Measurements from ENCODE around the gene SAMM50.

SAMM50 gene

DNA sequence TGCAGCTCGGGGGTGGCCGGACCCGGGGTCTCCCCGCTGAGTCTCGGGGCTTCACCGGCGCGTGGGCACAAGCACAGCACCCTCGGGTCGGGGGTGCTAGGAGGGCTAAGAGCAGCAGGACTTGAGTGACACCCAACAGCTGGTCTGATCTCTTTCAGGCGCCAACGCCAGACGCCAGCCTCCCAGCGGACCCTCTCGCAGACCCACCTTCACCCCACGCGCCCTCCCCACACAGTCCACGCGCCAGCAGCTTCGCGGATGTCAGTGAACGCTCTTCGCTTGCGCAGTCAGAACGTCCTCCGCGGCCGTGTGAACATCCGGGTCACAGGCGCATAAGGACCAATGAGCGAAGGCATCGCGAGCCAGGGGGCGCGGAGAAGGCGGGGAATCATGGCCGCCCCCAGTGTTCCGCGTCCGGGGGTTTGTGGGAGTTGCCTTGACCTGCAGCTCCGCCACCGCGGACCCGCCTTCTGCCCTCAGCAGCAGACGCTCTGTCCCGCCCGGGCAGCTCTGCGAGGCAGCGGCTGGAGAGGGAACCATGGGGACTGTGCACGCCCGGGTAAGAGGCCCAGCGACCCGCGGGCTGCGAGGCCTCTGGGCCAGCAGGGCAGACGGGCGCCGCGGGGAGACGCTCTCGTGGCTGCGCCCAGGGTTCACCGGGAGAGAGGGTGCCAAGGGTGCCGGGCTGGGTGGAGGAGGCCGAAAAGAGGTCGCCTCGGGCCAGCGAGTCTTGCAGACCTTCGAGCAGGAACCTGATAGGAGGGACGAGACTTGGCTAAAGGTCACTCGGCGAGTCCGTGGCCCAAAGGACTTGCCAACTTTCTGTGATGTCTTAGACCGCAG, at the start of gene SAMM50:
SAMM50 (plus strand) TSS at position 403 of the 843 bp plus-strand sequence; CDS start at position 539, 136 bp downstream.
- Mint-ChIP-seq H3K9me3 (ENCODE audit: low read depth) (no peaks in the 10 kb centered on the region), H3K4me1 (ENCODE audit: low read depth) (peaks cover 38% of the 10 kb centered on the region), H3K4me3 (peak within 1 kb of the TSS; percentile 99), H3K36me3 (no peaks in the 10 kb centered on the region), H3K27ac (peak within 1 kb of the TSS; percentile 96), H3K27me3 (no peaks in the 10 kb centered on the region)

GRCh38 chr22:43905681-43906080, 49.6 kb upstream of the SAMM50 start:
- Mint-ChIP-seq H3K9me3 (ENCODE audit: low read depth) (no peaks in the 10 kb centered on the region), H3K27me3 (peaks cover 6% of the 10 kb centered on the region), H3K27ac (no peak overlapping the region), H3K4me1 (ENCODE audit: low read depth) (no peaks in the 10 kb centered on the region), H3K4me3 (no peak overlapping the region), H3K36me3 (no peaks in the 10 kb centered on the region)

DNA sequence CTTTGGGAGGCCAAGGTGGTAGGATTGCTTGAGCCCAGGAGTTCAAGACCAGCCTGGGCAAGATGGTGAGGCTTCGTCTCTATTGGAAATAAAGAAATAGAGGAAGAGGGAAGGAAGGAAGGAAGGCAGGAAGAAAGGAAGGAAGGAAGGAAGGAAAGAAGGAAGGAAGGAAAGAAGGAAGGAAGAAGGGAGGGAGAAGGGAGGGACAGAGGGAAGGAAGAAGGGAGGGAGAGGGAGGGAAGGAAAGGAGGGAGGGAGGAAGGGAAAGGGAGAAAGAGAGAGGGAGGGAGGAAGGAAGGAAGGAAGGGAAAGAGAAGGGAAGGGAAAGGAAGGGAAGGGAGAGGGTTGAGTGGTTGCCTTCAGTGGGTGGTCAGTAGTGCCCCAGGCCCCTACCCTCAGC, 45.5 kb upstream of the SAMM50 start:
- Mint-ChIP-seq H3K27me3 (peaks cover 2% of the 10 kb centered on the region), H3K36me3 (no peaks in the 10 kb centered on the region), H3K4me1 (ENCODE audit: low read depth) (no peaks in the 10 kb centered on the region), H3K9me3 (ENCODE audit: low read depth) (no peaks in the 10 kb centered on the region), H3K4me3 (no peak overlapping the region), H3K27ac (no peak overlapping the region)

GRCh38 chr22:43910178-43910695, 45.0 kb upstream of the SAMM50 start:
- Mint-ChIP-seq H3K4me1 (ENCODE audit: low read depth) (no peaks in the 10 kb centered on the region), H3K4me3 (no peak overlapping the region)

GRCh38 chr22:43911351-43911750, 43.9 kb upstream of the SAMM50 start:
- Mint-ChIP-seq H3K27me3 (no peaks in the 10 kb centered on the region), H3K27ac (no peak overlapping the region), H3K36me3 (no peaks in the 10 kb centered on the region), H3K4me1 (ENCODE audit: low read depth) (no peaks in the 10 kb centered on the region), H3K9me3 (ENCODE audit: low read depth) (no peaks in the 10 kb centered on the region), H3K4me3 (no peak overlapping the region)

More at GRCh38 chr22:43910178-43910695, 45.0 kb upstream of the SAMM50 start:
- Mint-ChIP-seq H3K27ac (peak overlapping the region; percentile 22), H3K36me3 (no peaks in the 10 kb centered on the region), H3K27me3 (peaks cover 2% of the 10 kb centered on the region), H3K9me3 (ENCODE audit: low read depth) (no peaks in the 10 kb centered on the region)

- Mint-ChIP-seq H3K36me3 (no peaks in the 10 kb centered on the region), H3K4me1 (ENCODE audit: low read depth) (no peaks in the 10 kb centered on the region), H3K27me3 (peaks cover 8% of the 10 kb centered on the region), H3K4me3 (no peak overlapping the region), H3K27ac (no peak overlapping the region), H3K9me3 (ENCODE audit: low read depth) (no peaks in the 10 kb centered on the region)
Observed at GRCh38 chr22:43917521-43917920, 37.7 kb upstream of the SAMM50 start.

- Mint-ChIP-seq H3K4me1 (ENCODE audit: low read depth) (peaks cover 4% of the 10 kb centered on the region), H3K27ac (no peak overlapping the region), H3K4me3 (no peak overlapping the region), H3K9me3 (ENCODE audit: low read depth) (no peaks in the 10 kb centered on the region), H3K27me3 (peaks cover 8% of the 10 kb centered on the region), H3K36me3 (no peaks in the 10 kb centered on the region)
Observed at GRCh38 chr22:43919106-43919973, 35.9 kb upstream of the SAMM50 start.

DNA sequence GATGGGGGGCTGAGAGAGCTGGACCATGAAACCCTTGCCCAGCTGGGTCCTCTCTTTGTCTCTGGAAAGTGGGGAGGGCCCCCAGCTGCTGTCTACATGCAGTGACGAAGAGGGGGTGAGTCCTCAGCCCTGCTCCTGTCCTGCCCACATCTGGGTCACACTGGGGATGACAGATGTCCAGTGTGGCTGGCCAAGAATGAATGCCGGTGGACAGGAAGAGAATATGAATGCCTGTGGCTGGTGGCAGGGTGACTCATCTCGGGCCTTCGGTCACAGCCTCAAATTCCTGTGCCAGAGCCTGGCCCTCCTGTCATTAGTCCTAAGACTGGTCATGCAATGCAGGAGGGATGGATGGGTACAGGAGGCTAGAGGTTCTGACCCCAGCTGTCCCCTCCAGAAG, 33.9 kb upstream of the SAMM50 start:
- H3K27ac Mint-ChIP-seq: no peak overlapping the region
- peaks cover 8% of the 10 kb centered on the region for H3K27me3 Mint-ChIP-seq
- no peaks in the 10 kb centered on the region for H3K9me3 Mint-ChIP-seq (ENCODE audit: low read depth)
- H3K4me3 Mint-ChIP-seq: no peak overlapping the region
- peaks cover 4% of the 10 kb centered on the region for H3K4me1 Mint-ChIP-seq (ENCODE audit: low read depth)
- no peaks in the 10 kb centered on the region for H3K36me3 Mint-ChIP-seq

DNA sequence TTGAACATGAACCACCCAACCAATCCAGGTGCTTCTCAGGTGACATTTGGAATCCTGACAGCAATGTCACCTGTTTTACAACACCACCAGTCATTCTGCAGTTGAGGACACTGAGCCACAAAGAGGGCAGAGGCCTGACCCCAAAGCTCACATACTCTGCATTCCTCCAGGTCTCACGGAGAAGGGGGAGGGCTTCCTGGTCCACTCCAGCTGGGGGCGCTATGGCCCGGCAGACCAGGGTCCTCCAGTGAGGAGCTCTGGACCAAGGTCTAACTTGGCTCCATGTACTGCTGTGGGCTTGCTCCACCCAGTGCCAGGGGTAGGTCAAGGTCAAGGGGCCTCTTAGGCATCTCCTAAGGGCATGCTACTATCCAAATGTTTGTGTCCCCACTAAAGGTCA, 33.1 kb upstream of the SAMM50 start:
- Mint-ChIP-seq H3K4me3 (no peak overlapping the region), H3K36me3 (no peaks in the 10 kb centered on the region), H3K27ac (no peak overlapping the region), H3K9me3 (ENCODE audit: low read depth) (no peaks in the 10 kb centered on the region), H3K27me3 (peaks cover 5% of the 10 kb centered on the region), H3K4me1 (ENCODE audit: low read depth) (peaks cover 4% of the 10 kb centered on the region)

DNA sequence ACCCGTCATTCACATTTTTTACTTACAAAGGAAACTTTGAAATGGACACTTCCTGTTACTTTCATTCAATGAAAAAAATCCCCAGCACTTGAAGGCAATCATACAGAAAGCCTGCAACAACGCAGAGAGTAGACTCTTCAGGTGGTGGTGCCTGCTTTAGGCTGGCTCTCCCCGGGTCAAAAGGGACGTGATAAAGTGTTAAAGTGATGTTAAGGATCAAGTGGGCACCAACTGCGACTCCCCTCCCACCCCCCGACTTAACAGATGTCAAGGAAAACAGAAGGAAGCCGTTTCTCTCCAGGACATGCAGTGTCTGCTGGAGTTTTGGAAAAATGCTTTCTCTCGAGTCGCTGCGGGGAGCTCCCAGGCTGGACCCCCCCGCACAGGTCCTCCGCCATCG, 32.1 kb upstream of the SAMM50 start:
- Mint-ChIP-seq H3K9me3 (ENCODE audit: low read depth) (no peaks in the 10 kb centered on the region), H3K36me3 (no peaks in the 10 kb centered on the region), H3K27ac (no peak overlapping the region)

DNA sequence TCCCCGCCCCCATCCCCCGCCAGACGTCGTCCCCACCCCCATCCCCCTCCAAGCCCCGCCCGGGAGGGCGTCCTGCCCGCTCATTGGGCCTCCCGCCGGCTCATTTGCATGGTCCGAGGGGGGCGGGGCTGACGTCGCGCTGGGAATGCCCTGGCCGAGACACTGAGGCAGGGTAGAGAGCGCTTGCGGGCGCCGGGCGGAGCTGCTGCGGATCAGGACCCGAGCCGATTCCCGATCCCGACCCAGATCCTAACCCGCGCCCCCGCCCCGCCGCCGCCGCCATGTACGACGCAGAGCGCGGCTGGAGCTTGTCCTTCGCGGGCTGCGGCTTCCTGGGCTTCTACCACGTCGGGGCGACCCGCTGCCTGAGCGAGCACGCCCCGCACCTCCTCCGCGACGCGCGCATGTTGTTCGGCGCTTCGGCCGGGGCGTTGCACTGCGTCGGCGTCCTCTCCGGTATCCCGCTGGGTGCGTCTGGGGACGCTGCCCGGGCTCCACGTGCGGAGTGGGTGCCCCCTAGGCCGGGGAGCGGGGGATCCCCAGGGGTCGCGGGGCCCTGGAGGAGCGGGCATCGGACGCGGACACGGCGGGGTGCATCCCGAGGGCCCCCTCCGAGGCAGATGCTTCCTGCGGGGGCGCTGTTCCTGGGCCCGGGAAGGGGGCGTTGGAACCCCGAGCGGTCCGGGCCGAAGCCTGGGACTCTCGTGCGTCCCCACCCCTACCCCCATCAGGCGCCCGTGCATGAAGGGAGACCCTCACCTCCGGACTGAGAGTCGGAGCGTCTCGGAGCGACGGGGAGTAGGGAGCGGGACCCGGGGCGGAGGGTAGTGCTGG, 31.4 kb upstream of the SAMM50 start, which contains the start of gene PNPLA3:
PNPLA3 (plus strand) TSS at position 175 of the 834 bp plus-strand sequence; CDS start at position 282, 107 bp downstream.
- Mint-ChIP-seq H3K9me3 (ENCODE audit: low read depth) (no peaks in the 10 kb centered on the region), H3K27me3 (peaks cover 2% of the 10 kb centered on the region), H3K4me1 (ENCODE audit: low read depth) (peaks cover 4% of the 10 kb centered on the region), H3K27ac (no peak within 1 kb of the TSS), H3K36me3 (no peaks in the 10 kb centered on the region), H3K4me3 (peak within 1 kb of the TSS; percentile 82)

More for the DNA sequence above, 32.1 kb upstream of the SAMM50 start:
- H3K27me3 Mint-ChIP-seq: peaks cover 2% of the 10 kb centered on the region
- peaks cover 4% of the 10 kb centered on the region for H3K4me1 Mint-ChIP-seq (ENCODE audit: low read depth)
- peak overlapping the region; percentile 82 for H3K4me3 Mint-ChIP-seq

- Mint-ChIP-seq H3K4me1 (ENCODE audit: low read depth) (peaks cover 4% of the 10 kb centered on the region), H3K27me3 (peaks cover 2% of the 10 kb centered on the region), H3K4me3 (peak overlapping the region; percentile 61), H3K9me3 (ENCODE audit: low read depth) (no peaks in the 10 kb centered on the region), H3K36me3 (no peaks in the 10 kb centered on the region), H3K27ac (no peak overlapping the region)
Observed at GRCh38 chr22:43924877-43925276, 30.4 kb upstream of the SAMM50 start.

GRCh38 chr22:43925433-43926348, 29.6 kb upstream of the SAMM50 start:
- Mint-ChIP-seq H3K9me3 (ENCODE audit: low read depth) (no peaks in the 10 kb centered on the region), H3K36me3 (no peaks in the 10 kb centered on the region), H3K27ac (no peak overlapping the region), H3K4me3 (peak overlapping the region; percentile 61), H3K4me1 (ENCODE audit: low read depth) (peaks cover 4% of the 10 kb centered on the region), H3K27me3 (peaks cover 2% of the 10 kb centered on the region)
